AG09309 (cell line): ENCODE results near the gene MACROD1.

Experiments used
- DNase-seq: peaks from one replicate; pipeline ENCODE4 v3.0.0-alpha.2; 2010; ENCODE audit warnings: low read depth
- H3K4me3 ChIP-seq: 2 replicates; pipeline ENCODE4 v1.5.1; 2011; ENCODE audit warnings: mild to moderate bottlenecking, low read depth, low read length, moderate library complexity; ENCODE audit not compliant: control insufficient read depth
- CTCF ChIP-seq: IDR thresholded peaks from 2 replicates; pipeline ENCODE4 v1.5.1; 2011; ENCODE audit warnings: mild to moderate bottlenecking, low read depth, low read length, inconsistent platforms; ENCODE audit not compliant: insufficient read depth, control insufficient read depth; ENCODE audit errors: missing control alignments

The MACROD1 gene

GRCh38 chr11:64015935-64016845 lies 149.7 kb downstream of the MACROD1 start:
- TF ChIP-seq CTCF: no peak
- DNase-seq: no peak

DNA sequence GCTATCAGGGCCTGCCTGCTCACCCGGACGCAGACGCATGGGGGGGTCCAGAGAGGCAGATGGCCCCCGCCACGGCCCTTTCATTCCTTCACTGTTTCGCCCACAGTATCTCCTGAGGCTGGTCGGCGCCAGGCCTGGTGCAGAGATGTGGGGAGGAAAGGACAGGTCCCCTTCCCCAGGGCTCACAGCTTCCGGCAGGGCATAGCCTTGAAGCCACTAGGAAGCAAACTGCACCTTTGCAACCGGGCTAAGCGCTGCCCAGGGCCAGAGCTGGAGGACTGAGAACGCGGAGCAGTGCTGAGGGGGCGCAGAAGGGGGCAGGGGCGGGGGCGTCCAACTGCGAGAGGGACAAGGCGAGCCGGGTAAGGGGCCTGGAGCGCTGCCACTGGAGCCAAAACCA lies 150.4 kb downstream of the MACROD1 start:
- no peak overlapping the region for H3K4me3 ChIP-seq
- no peak for TF ChIP-seq CTCF
- DNase-seq: no peak

More at GRCh38 chr11:64015935-64016845, 149.7 kb downstream of the MACROD1 start:
- no peak overlapping the region for H3K4me3 ChIP-seq

- DNase-seq: no peak
- TF ChIP-seq CTCF: no peak
- no peak overlapping the region for H3K4me3 ChIP-seq
Measured at GRCh38 chr11:64014356-64014755, 151.6 kb downstream of the MACROD1 start.

DNA sequence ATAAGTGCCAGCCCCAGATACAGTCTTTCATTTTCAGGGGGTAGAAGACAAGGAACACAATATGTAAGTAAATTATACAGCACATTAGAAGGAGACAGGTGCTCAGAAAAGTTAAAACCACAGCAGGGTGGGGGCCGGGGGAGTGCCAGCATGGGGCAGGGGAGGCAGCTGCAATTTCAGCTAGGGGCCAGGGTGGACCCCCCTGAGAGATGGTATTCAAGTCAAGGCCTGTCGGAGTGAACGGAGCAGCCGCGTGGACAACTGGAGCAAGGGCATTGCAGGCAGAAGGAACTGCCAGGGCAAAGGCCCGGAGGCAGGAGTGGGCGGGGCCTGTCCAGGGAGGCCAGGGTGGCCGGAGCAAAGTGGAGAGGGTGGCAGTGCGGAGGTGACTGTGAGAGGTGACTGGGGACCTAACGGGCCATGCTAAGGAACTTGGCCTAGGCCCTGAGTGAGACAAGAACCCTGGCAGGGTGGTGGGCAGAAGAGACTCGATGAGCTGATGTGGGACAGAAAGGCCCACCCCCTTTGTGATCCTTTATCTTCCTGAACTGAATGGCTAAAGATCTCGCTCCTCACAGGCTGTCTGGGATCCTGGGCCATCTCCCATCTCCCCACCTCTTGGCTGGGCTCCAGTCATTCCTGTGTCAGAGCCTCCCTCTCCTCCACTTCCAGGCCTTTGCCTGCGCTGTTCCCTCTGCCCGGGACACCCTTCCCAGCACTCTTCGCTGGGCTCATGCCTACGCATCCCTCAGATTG lies 152.6 kb downstream of the MACROD1 start:
- TF ChIP-seq CTCF: no peak
- H3K4me3 ChIP-seq: no peak overlapping the region

DNA sequence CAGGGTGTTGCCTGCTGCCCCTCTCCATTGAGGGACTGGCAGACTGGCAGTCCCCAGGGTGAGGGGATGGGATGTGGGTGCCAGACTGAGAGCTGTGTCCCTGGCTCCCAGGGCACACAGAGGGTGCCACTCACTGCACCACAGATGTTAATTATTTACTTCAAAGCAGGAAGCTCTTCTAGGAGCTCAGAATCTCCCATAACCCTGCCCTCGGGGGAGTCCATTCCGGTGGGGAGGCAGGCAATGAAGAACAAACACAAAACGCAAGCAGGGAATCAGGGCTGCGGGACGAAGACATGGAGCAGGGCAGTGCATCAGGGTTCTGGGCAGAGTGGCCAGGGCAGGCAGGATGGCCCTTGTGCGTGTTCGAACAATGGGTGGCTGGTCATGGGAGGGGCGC lies 154.5 kb downstream of the MACROD1 start:
- no peak overlapping the region for H3K4me3 ChIP-seq
- TF ChIP-seq CTCF: no peak
- DNase-seq: no peak

More for the DNA sequence above, 152.6 kb downstream of the MACROD1 start:
- DNase-seq: no peak

DNA sequence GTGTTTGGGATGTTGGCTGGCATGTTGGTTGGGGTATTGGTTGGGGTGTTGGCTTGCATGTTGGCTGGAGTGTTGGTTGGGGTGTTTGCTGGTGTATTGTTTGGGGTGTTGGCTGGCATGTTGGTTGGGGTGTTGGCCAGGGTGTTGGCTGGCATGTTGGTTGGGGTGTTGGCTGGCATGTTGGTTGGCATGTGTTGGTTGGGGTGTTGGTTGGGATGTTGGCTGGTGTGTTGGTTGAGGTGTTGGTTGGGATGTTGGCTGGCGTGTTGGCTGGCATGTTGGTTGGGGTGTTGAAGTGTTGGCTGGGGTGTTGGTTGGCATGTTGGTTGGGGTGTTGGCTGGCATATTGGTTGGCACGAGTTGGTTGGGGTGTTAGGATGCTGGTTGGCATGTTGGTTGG lies 155.1 kb downstream of the MACROD1 start:
- no peak for TF ChIP-seq CTCF
- no peak overlapping the region for H3K4me3 ChIP-seq
- DNase-seq: no peak
